SIG-M5 treated with dmso at 0.1 percent for 504 hours (cell line): ENCODE measurements around the gene EIF5.

ENCODE experiments used
- DNase-seq: peaks from one replicate; lab custom pipeline; 2025; ENCODE audit not compliant: unreplicated experiment; lab: John Stamatoyannopoulos, UW

Gene EIF5

GRCh38 chr14:103361867-103362266, 27.8 kb downstream of the EIF5 start:
- peak; percentile 54 for DNase-seq

- no peak for DNase-seq
Observed at GRCh38 chr14:103362780-103363179, 28.7 kb downstream of the EIF5 start.

GRCh38 chr14:103366741-103367140, 32.7 kb downstream of the EIF5 start:
- no peak for DNase-seq

GRCh38 chr14:103367995-103368394, 34.0 kb downstream of the EIF5 start:
- no peak for DNase-seq

- DNase-seq: no peak
Observed at GRCh38 chr14:103370087-103370486, 36.0 kb downstream of the EIF5 start.

GRCh38 chr14:103372017-103372416, 38.0 kb downstream of the EIF5 start:
- no peak for DNase-seq

GRCh38 chr14:103372552-103373304, 38.7 kb downstream of the EIF5 start:
- DNase-seq: no peak

GRCh38 chr14:103374121-103374520, 40.1 kb downstream of the EIF5 start:
- DNase-seq: no peak

- DNase-seq: no peak
Observed at GRCh38 chr14:103377522-103378037, 43.5 kb downstream of the EIF5 start.

GRCh38 chr14:103378038-103378854, 44.2 kb downstream of the EIF5 start:
- no peak for DNase-seq

GRCh38 chr14:103380719-103381377, 46.8 kb downstream of the EIF5 start:
- peak; percentile 65 for DNase-seq

- DNase-seq: peak; percentile 33
Observed at GRCh38 chr14:103382376-103382775, 48.3 kb downstream of the EIF5 start.

- no peak for DNase-seq
Observed at GRCh38 chr14:103384450-103385151, 50.6 kb downstream of the EIF5 start.

- peak; percentile 95 for DNase-seq
Observed at GRCh38 chr14:103385152-103385928, 51.3 kb downstream of the EIF5 start, which contains the start of gene MARK3. Gene MARK3 (plus strand): TSS chr14:103385415. CDS start chr14:103386030, 615 bp downstream.

GRCh38 chr14:103385929-103386712, 52.1 kb downstream of the EIF5 start:
- DNase-seq: peak; percentile 27

GRCh38 chr14:103386713-103387329, 52.8 kb downstream of the EIF5 start:
- DNase-seq: no peak

- no peak for DNase-seq
Observed at GRCh38 chr14:103388664-103389063, 54.6 kb downstream of the EIF5 start.

- DNase-seq: no peak
Observed at GRCh38 chr14:103390605-103391004, 56.6 kb downstream of the EIF5 start.

GRCh38 chr14:103391048-103391447, 57.0 kb downstream of the EIF5 start:
- peak; percentile 83 for DNase-seq
